G401 (cell line): ENCODE measurements around the gene CEP290. TPM values are rescaled to one million over a fixed set of nuclear protein-coding genes. Genes with fewer than 3 reads are reported as not detected.
"Not testable (repeated sequence)": the region's sequence is repeated elsewhere in the genome, so short reads cannot be mapped to it uniquely, and the experiment has no call there.

Source experiments
- DNase-seq: peaks from one replicate; pipeline ENCODE4 v3.0.0-alpha.2; 2015; ENCODE audit warnings: low spot score
- in situ Hi-C: cut with HindIII; loops from 2 replicates; pipeline ENCODE4 v1.10.0; 2016; ENCODE audit warnings: low sequenced_read_pairs, mixed read lengths
- total RNA-seq: library from RNA; depleted of rRNA; stranded (reverse); fragments of >200 nt; shearing (Covaris generic); gene quantifications from 2 replicates; pipeline ENCODE4 v1.2.3, GENCODE V29; 2014

The CEP290 gene
- total RNA-seq, 1 experiment from 2014 or later, result 7.7 TPM

DNA sequence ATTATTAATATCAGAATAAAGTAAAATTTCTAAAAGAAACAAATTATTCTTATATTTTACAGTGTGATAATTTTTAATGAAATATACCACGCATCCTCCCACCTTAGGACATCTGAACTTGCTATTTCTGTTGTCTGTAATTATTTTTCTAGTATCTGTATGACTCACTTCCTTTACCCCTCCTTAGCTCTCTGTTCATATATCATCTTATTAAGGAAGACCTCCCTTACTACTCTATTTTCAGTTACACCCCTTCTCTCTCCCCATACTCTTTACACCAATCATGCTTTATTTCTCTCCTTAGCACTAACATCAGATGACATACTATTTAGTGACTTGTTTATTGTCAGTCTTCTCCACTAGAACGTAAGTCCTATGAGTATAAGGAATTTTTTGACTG lies 78.5 kb downstream of the CEP290 start:
- DNase-seq, result no peak
- in situ Hi-C loops, result no loop called here

DNA sequence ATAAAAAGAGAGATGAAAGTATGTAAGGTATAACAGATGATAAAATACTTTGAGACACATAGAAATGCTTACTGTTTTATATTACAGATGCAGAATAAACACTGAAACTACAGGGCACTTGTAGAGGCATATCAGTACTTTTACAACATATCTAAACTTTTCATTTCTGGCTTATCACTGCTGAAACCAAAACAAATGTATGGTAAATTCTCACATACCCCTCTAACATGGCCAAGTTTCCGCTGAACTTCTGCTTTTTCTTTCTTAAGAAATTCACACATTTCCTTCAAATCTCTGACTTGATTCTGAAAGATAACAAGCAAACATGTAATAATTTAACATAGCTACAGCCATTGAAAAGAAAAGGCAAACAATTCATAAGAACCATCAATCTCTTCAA lies 79.4 kb downstream of the CEP290 start:
- no peak for DNase-seq
- in situ Hi-C loops, result no loop called here

DNA sequence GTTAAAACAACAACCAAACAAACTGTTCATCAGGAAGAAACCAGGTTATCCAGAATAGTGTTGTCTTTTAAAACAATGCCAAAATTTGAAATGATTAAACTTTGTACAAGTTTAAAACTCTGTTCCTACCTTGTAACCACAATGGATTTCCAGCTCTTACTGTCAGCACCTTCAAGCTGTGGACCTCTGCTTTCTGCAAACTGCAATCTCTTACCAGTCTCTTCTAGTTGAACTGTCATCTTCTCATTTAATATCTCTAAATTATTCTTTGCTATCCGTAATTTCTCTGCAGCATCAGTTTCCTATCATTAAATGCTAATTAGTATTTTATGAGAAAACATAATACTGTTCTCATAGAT lies 83.2 kb downstream of the CEP290 start:
- in situ Hi-C loops, result no loop called here
- DNase-seq, result no peak

DNA sequence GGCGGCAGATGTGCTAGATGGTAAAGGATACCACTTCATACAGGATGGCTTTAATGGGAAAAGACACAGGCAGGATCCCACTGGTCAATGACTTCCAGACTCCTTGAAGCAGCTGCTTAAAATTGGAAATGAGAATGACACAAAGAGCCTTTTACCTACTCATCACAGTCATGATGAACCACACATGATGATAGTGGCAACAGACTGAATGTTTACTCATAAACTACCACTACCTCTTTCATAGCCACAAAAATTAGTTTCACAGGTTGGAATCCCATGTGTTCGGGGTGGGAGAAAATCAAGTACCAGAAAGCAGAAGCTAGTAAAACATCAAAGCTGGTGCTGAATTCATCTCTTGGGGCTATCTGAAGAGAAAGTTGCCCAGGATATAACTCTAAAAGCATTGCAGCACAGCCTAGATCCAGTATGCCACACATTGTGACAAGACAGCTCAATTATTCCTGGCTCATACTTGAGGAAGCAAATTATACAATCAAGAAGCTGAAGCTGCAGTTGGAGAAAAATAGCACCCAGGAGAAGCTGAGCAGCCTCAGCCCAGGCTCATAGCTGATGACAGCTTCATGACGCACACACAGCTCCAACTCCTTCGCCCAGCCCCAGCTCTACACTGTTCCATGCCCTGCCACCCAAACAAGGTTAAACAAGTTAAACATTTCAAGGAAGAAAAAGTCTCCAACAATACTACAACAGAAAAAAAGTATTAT lies 83.7 kb downstream of the CEP290 start:
- DNase-seq, result no peak
- in situ Hi-C loops, result no loop called here

DNA sequence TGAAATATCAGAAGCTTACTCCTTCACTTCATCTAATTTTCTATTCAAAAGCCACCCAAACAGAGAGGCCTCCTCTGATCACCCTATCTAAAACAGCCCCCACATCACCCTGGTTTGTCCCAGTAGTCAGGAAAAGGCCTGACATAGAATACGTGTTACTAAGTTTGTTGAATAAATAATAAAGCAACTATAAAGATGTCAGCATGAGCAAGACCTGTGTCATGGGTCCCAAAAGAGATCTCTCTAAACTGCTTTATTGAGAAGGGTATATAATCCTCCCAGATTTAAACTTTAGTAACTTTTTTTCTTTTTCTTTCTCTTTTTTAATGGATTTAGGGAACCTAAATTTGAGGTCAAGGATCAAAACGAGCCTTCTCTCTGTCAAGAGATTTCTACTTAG lies 85.3 kb downstream of the CEP290 start:
- in situ Hi-C loops, result no loop called here
- no peak for DNase-seq

DNA sequence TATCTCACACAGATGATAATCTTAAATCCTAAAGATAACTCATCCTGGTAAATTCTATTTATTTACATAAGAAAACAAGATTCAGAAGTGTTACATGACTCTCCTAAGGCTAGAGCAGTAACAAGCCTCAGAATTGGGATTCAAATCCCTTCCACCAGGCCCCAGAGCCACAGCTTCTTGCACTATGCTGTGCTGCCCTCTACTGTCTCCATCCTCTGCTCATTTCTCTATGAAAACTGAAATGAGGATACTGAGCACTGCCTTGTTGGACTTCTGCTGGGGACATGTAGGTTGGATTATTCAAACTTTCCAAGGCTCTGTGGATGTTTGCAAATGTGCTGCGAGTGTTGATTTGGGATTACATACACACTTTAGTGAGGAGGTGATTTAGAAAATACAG lies 89.2 kb downstream of the CEP290 start:
- DNase-seq, result peak; percentile 31
- in situ Hi-C loops, result no loop called here

DNA sequence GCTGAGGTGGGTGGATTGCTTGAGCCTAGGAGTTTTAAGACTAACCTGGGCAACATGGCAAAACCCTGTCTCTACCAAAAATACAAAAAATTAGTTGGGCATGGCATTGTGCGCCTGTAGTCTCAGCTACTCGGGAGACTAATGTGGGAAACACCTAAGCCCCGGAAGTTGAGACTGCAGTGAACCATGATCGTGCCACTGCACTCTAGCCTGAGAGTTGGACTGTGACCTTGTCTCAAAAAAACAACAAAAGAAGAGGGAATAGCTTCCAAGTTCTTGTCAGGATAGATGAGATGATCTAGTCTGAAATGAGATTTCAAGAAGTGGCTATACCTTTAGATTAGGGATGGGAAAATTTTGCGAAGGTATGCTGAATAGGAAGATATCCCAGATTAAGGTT lies 97.9 kb downstream of the CEP290 start:
- DNase-seq, result no peak
- in situ Hi-C loops, result no loop called here

DNA sequence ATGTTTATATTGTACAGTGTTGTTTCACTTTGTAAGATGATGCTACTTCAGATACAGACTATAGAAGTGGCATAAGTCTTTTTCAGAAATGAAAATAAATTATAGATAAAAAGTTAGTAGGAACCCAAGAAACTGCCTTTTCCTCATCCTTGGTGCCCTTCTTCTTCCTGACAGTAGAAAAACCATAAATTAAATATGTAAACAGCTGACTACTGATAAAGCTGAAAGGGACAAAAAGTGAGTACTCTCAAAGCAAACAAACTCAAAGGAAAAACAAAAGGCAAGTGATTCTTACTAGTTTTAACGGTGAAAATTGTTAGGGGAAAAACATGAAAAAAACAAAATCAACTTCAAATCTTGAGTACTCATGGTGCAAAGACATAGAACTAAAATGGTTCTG lies 104.1 kb downstream of the CEP290 start:
- no peak for DNase-seq
- in situ Hi-C loops, result no loop called here

DNA sequence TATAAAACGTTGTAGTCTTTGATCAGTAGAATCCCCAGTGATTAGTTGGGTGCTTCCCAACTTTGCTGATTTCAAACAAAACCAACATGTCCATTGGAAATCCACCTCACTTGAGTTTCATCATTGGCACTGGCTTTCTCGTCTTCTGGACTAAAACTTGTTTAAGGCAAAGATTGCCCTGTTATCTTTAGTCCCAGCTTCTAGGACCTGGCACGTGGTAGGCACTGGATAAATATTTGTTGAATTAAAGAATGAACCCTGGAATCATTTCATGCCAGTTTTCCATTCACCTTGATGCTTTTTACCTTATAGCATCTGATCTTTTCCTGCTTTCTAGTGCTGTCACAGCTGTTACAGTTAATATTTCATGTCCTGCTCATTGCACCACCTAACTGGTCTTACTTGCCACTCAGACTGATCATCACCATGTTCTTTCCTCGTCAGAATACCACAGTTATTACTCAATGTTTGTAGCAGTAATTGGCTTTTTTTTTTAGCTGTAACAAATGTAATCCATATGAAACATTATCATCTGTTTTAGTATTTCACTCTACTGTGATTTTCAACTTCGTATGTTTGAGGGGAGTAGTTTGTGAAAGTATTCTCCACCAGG lies 105.4 kb downstream of the CEP290 start:
- peak; percentile 27 for DNase-seq
- in situ Hi-C loops, result no loop called here

DNA sequence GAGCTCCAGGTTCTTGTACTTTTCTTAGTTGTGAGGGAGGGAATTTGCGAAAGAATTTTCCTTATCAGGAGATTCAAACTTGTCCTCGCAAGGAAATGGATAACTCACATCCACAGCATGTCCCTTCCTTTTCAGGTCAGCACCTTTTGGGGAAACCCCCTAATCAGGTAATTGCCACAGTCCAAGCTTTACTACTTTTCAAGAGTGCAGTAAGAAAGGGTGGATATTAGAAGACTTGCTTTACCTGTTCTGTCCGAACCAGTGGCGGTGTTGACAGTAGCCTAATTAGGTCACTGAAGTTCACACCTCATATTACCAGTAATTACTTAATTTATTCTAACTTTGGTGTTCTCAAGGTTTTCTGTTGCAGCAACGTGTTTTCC lies 106.0 kb downstream of the CEP290 start:
- DNase-seq, result peak; percentile 33
- in situ Hi-C loops, result no loop called here

DNA sequence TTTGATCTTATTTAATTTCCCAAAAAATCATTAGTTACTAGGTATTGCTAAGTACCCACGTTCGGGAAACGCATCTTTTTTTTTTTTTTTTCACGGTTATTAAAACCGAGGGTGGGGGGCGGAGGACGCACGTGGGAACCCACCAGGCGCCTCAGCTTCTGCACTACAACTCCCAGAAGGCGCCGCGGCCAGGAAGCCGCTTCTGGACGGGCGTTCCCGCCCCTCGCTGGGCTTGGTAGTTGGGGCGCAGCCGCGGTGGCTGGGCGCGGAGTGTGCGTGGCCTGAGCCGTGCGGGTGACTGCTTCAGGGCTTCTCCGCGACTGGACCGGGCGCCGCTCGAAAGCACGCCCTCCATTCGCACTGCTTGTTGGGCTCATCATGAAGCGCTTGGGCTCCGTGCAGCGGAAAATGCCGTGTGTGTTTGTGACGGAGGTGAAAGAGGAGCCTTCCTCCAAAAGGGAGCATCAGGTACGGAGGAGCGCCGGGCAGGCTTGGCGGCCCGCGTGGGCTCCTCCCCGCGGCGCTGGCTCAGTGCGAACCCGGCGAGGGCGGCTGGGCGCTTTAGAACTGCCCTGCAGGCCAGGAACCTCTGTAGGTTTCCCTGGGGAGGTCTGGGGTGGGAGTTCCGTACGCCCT lies 106.5 kb downstream of the CEP290 start:
- peak; percentile 93 for DNase-seq
- in situ Hi-C loops, result no loop called here

DNA sequence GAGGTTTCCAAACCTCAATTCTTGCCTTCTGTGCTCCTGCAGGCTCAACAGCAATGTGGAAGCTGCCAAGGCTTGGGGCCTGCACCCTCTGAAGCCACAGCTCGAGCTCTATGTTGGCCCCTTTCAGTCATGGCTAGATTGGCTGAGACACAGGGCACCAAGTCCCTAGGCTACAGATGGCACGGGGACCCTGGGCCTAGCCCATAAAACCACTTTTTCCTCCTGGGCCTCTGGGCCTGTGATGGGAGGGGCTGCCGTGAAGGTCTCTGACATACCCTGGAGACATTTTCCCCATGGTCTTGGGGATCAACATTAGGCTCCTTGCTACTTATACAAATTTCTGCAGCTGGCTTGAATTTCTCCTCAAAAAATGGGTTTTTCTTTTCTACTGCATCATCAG lies 110.7 kb downstream of the CEP290 start:
- DNase-seq, in situ Hi-C loops: not testable (repeated sequence)

DNA sequence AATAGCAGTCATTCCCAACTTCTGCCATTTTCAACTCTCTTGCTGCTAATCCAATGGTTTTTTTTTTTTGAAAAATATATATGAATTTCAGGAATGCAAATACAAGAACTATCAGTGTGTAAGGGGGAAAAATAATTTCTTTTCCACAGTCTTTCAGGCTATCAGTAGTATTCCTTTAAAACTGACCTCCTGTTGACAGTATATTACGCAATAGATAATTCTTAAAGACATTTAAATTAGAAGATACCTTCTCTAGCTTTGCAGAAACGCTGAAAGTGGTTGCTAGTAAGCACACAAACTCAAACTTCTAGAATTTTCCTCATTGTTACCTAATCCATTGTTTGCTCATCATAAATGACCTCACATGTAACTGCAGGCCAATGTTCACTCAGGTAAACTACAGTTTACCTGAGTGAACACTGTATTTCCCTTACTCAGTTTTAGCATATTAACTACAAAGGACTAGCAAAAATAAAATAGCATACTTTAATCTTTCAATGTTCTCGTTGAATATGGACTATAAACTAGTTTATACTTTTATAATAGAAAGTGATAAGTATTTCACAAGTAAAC lies 112.7 kb downstream of the CEP290 start, which contains the start of gene C12orf50:
Gene C12orf50, minus strand, starts transcription at position 309 of the 573 bp plus-strand sequence. CDS start 2,439 bp downstream, outside the sequence.
- no peak for DNase-seq
- in situ Hi-C loops, result no loop called here

DNA sequence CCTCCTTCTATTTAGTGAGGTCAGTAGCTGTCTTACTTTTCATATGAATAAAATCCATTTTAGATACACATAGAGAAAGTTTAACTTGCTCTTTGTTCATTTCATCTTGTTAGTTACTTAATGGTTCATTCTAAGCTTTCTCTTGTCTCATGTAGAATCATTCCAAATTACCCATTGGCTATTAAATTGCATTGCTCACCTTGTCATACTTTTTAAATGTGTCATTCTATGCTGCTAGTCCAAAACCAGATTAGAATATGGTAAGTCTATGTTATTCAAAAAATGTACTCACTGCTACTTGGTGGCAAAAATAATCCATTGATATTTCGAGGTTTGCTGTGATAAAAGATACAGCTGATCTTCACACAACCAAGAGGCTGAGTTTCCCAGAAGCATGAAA lies 115.7 kb downstream of the CEP290 start:
- in situ Hi-C loops, result no loop called here
- DNase-seq, result no peak

DNA sequence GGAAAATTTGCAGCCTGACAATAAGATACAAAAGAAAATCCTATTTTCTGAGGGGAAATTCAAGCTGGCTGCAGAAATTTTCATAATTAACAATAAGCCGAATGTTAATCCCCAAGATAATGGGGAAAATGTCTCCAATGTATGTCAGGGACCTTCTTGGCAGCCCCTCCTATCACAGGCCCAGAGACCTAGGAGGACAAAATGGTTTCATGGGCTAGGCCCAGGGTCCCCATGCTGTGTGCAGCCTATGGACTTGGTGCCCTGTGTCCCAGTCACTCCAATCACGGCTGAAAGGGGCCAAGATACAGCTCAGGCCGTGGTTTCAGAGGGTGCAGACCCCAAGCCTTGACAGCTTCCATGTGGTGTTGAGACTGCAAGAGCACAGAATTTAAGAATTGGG lies 123.9 kb downstream of the CEP290 start:
- in situ Hi-C loops, result no loop called here
- DNase-seq, result no peak

DNA sequence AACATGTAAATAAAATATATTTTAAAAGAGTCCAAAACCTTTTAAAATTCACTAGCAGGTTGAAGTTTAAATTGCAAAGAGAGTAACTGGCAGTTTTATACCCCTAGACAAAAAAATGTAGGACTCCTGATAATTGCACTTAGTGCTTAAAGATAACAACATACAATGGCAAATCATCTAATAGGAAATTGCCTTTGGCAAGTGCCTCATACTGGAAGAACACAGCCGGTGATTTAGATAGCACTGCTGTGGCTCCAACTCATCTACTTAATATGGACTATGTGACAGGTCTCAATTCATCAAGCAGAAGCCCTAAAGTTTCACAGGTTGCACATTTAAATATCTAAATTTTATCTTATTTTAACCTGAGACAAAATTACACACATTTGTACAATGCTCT lies 126.1 kb downstream of the CEP290 start:
- DNase-seq, result no peak
- in situ Hi-C loops, result no loop called here

DNA sequence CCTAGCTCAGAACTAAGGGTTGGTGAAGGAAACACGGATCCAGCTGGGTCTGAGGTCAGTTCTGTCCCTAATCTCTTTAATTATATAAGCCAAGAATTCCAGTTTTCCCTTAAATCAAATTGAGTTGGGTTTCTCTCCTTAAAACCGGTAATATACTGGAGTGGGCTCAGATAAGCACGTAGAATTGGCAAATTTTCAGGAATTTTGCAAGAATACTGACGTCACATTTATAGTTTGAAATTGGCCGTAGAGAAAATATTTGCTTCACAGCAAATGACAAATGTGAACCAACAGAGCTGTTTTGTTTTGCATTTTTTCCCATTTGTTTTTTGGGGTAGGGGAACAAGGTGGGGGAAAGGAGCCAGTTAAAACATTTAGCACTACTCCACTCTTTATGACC lies 130.1 kb downstream of the CEP290 start:
- in situ Hi-C loops, result no loop called here
- no peak for DNase-seq

DNA sequence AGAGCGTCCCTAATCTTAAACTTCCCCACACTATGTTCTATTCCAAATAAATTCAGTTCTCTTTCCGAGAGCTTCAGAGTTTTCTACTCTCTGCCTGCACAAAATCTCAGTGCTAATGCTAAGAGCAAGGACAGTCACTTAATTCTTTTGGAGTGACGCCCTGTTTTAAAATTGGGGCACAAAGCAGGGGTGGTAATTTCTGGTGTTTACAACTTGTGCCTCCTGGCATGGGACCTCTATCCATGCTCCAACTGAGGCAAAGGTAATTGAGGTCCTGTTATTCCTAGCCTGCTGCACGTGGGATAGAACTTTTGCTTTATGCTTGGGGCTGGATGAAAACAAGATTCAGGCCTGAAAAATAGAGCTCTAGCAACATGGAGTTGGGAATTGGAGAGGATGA lies 135.5 kb downstream of the CEP290 start:
- no peak for DNase-seq
- in situ Hi-C loops, result no loop called here

DNA sequence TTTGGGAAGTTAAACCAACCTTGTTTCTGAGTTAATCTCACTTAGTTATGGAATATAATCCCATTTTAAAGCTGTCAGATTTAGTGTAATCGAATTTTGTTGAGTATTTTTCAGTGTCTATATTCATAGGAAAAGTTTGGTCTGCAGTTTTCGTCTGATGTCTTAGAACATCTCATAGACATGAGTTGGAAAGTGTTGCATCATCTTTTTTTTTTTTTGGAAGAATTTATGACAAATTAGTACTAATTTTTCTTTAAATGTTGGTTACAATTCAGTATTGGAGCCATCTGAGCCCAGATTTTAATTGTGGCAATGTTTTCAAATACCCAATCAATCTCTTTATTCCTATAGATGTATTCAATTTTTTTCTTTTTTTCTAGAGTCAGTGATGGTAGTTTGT lies 140.6 kb downstream of the CEP290 start:
- no peak for DNase-seq
- in situ Hi-C loops, result no loop called here
